HL-60 (cell line): ENCODE measurements around the gene IMMP2L.

Source experiments
- DNase-seq, 2 experiments: peaks; one replicate each; pipeline ENCODE4 v3.0.0-alpha.2; 2010 to 2020; ENCODE audit warnings: low read depth in 1 of 2, low spot score in 1 of 2
- H3K27ac ChIP-seq: fragments of 250-450 bp; sonication (Bioruptor Pico); replicated peaks from 2 replicates; pipeline ENCODE4 v1.5.1; 2020; ENCODE audit warnings: mild to moderate bottlenecking, moderate library complexity
- H3K27me3 ChIP-seq: fragments of 250-450 bp; sonication (Bioruptor Pico); 2 replicates; pipeline ENCODE4 v1.5.1; 2021; ENCODE audit warnings: mild to moderate bottlenecking, moderate library complexity; ENCODE audit not compliant: insufficient read depth, poor library complexity, severe bottlenecking
- H3K4me3 ChIP-seq: replicated peaks from 2 replicates; pipeline ENCODE4 v1.5.1; 2011; ENCODE audit warnings: mild to moderate bottlenecking, control low read depth, low read length; ENCODE audit not compliant: insufficient read depth
- CTCF ChIP-seq: IDR thresholded peaks from one replicate; pipeline ENCODE4 v1.5.1; 2011; ENCODE audit warnings: low read length, control low read depth, inconsistent platforms; ENCODE audit not compliant: insufficient read depth
- GABPA ChIP-seq: IDR thresholded peaks from 2 replicates; pipeline ENCODE4 v1.6.1; 2012; ENCODE audit warnings: low read depth
- POLR2AphosphoS5 ChIP-seq: IDR thresholded peaks from 2 replicates; pipeline ENCODE4 v1.6.1; 2012; ENCODE audit warnings: low read depth
- REST ChIP-seq: IDR thresholded peaks from 2 replicates; pipeline ENCODE4 v1.6.1; 2012; ENCODE audit warnings: low read depth; ENCODE audit not compliant: insufficient replicate concordance
- SPI1 ChIP-seq: IDR thresholded peaks from 2 replicates; pipeline ENCODE4 v1.6.1; 2012; ENCODE audit warnings: low read depth, mild to moderate bottlenecking, borderline replicate concordance

Gene IMMP2L

GRCh38 chr7:111232249-111233084, 329.8 kb downstream of the IMMP2L start:
- H3K27ac ChIP-seq = no peak overlapping the region
- DNase-seq = no peak
- no peak for TF ChIP-seq GABPA
- no peak for TF ChIP-seq SPI1
- TF ChIP-seq POLR2AphosphoS5 = no peak
- no peak for TF ChIP-seq CTCF
- no peak for TF ChIP-seq REST
- no peak overlapping the region for H3K4me3 ChIP-seq
- H3K27me3 ChIP-seq = no peaks in the 10 kb centered on the region

GRCh38 chr7:111229916-111230315, 332.4 kb downstream of the IMMP2L start:
- H3K27me3 ChIP-seq = no peaks in the 10 kb centered on the region
- DNase-seq = no peak
- no peak overlapping the region for H3K4me3 ChIP-seq
- no peak for TF ChIP-seq REST
- TF ChIP-seq POLR2AphosphoS5 = no peak
- TF ChIP-seq CTCF = no peak
- TF ChIP-seq GABPA = no peak
- no peak for TF ChIP-seq SPI1
- H3K27ac ChIP-seq = no peak overlapping the region

GRCh38 chr7:111229181-111229740, 333.0 kb downstream of the IMMP2L start:
- no peaks in the 10 kb centered on the region for H3K27me3 ChIP-seq
- TF ChIP-seq SPI1 = no peak
- TF ChIP-seq POLR2AphosphoS5 = no peak
- TF ChIP-seq REST = no peak
- TF ChIP-seq CTCF = no peak
- TF ChIP-seq GABPA = no peak
- no peak overlapping the region for H3K27ac ChIP-seq
- H3K4me3 ChIP-seq = no peak overlapping the region
- no peak for DNase-seq
